ENCODE data around the gene ANKRD33B. TPM values are rescaled to one million over a fixed set of nuclear protein-coding genes. Genes with fewer than 3 reads are reported as not detected.
"Not testable (repeated sequence)": the region's sequence is repeated elsewhere in the genome, so short reads cannot be mapped to it uniquely, and the experiment has no call there.

The ANKRD33B gene
- total RNA-seq, 2 donors from 2014 or later = 10.9 to 18.9 TPM

DNA sequence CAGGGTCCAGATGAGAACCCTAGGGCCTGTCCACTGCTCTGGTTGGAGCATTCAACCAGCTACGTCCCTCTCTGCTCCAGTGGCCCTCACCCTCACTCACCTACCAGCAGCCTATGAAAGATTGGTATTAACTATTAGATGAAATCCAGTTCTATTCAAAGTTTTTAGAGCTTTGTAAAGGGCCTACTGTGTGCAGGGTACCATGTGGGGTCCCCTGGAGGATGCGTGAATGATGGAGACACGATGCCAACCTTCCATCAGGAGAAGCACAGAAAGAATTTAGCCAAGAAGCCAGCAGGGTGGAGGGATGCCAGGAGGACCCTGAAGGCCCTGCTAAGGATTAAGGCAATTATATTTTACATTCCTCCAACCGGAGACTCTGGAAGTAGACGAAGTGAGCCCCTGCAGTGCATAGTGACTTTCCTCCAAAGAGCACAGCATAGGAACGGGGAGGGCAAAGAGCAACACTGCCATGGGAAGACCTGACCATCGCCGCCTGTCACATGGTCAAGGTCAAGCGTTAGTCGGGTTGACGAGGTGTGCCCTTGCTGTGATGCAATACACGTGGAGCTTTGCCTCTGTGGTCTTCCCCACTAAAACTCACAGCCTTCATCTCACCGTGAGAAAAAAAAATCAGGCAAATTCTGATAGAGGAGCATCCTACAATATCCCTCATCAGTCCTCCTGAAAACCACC lies 22.8 kb upstream of the ANKRD33B start:
- no peaks in the 10 kb centered on the region for H3K9me3 Mint-ChIP-seq
- H3K27me3 Mint-ChIP-seq = peaks cover 17 to 19% of the 10 kb centered on the region in 2 donors
- no peak for DNase-seq (ENCODE audit: low spot score)
- peaks cover 15% of the 10 kb centered on the region in 2 donors for H3K4me1 Mint-ChIP-seq (ENCODE audit: low read depth in 2 of 2)
- no peak overlapping the region for H3K4me3 Mint-ChIP-seq
- no peaks in the 10 kb centered on the region for H3K36me3 Mint-ChIP-seq
- no peak overlapping the region for H3K27ac Mint-ChIP-seq
- no peak for ATAC-seq

- Mint-ChIP-seq H3K4me3 (no peak overlapping the region), H3K4me1 (ENCODE audit: low read depth in 2 of 2) (peaks cover 8 to 12% of the 10 kb centered on the region in 2 donors), H3K27me3 (peaks cover 16 to 21% of the 10 kb centered on the region in 2 donors), H3K27ac (no peak overlapping the region), H3K36me3 (no peaks in the 10 kb centered on the region), H3K9me3 (no peaks in the 10 kb centered on the region)
- no peak for ATAC-seq
- no peak for DNase-seq (ENCODE audit: low spot score)
Measured at GRCh38 chr5:10542055-10542550, 21.8 kb upstream of the ANKRD33B start.

- Mint-ChIP-seq H3K9me3 (no peaks in the 10 kb centered on the region), H3K36me3 (no peaks in the 10 kb centered on the region), H3K27me3 (peaks cover 12 to 21% of the 10 kb centered on the region in 2 donors), H3K27ac (no peak overlapping the region), H3K4me1 (ENCODE audit: low read depth in 2 of 2) (no peaks in the 10 kb centered on the region), H3K4me3 (no peak overlapping the region)
- DNase-seq (ENCODE audit: low spot score) (no peak), ATAC-seq (no peak)
Measured at GRCh38 chr5:10543585-10544040, 20.3 kb upstream of the ANKRD33B start.

- H3K36me3 Mint-ChIP-seq = no peaks in the 10 kb centered on the region
- H3K4me3 Mint-ChIP-seq = no peak overlapping the region
- DNase-seq (ENCODE audit: low spot score) = no peak
- H3K27ac Mint-ChIP-seq = no peak overlapping the region
- H3K4me1 Mint-ChIP-seq (ENCODE audit: low read depth in 2 of 2) = no peaks in the 10 kb centered on the region
- H3K9me3 Mint-ChIP-seq = no peaks in the 10 kb centered on the region
- ATAC-seq = no peak
- peaks cover 12 to 21% of the 10 kb centered on the region in 2 donors for H3K27me3 Mint-ChIP-seq
Measured at GRCh38 chr5:10545084-10545483, 18.8 kb upstream of the ANKRD33B start.

DNA sequence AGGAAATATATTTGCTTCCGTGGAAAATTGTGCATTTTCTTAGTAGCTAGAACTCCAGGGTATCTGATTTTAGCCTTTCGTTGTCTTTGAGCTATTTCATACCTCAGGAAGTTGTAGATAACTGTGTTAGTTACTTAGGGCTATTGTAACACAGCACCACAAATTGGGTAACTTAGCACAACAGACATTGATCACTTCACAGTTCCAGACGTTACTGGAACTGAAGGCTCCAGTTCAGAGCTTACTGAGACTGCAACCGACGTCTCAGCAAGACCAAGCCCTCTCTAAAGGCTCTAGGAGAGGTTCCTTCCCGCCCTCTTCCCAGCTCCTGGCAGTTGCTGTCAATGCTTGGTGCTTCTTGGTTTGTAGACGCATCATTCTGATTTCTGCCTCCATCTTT lies 17.7 kb upstream of the ANKRD33B start:
- ATAC-seq = no peak
- H3K4me3 Mint-ChIP-seq = no peak overlapping the region
- no peaks in the 10 kb centered on the region for H3K4me1 Mint-ChIP-seq (ENCODE audit: low read depth in 2 of 2)
- H3K27ac Mint-ChIP-seq = no peak overlapping the region
- DNase-seq (ENCODE audit: low spot score) = no peak
- no peaks in the 10 kb centered on the region for H3K36me3 Mint-ChIP-seq
- H3K27me3 Mint-ChIP-seq = peaks cover 7 to 21% of the 10 kb centered on the region in 2 donors
- no peaks in the 10 kb centered on the region for H3K9me3 Mint-ChIP-seq

- Mint-ChIP-seq H3K36me3 (no peaks in the 10 kb centered on the region), H3K4me3 (no peak overlapping the region), H3K27ac (no peak overlapping the region), H3K4me1 (ENCODE audit: low read depth in 2 of 2) (peaks cover 13 to 14% of the 10 kb centered on the region in 2 donors), H3K27me3 (peaks cover 5 to 12% of the 10 kb centered on the region in 2 donors), H3K9me3 (no peaks in the 10 kb centered on the region)
- no peak for DNase-seq (ENCODE audit: low spot score)
- ATAC-seq = no peak
Measured at GRCh38 chr5:10548418-10549122, 15.3 kb upstream of the ANKRD33B start.

DNA sequence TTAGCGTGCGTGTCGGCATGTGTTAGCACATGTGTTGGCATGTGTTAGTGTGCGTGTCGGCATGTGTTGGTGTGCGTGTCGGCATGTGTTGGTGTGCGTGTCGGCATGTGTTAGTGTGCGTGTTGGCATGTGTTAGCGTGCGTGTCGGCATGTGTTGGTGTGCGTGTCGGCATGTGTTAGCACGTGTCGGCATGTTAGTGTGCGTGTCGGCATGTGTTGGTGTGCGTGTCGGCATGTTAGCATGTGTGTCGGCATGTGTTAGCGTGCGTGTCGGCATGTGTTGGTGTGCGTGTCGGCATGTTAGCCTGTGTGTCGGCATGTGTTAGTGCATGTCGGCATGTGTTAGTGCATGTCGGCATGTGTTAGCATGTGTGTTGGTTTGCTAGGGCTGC lies 14.8 kb upstream of the ANKRD33B start:
- peaks cover 13 to 17% of the 10 kb centered on the region in 2 donors for H3K4me1 Mint-ChIP-seq (ENCODE audit: low read depth in 2 of 2)
- ATAC-seq; H3K27ac Mint-ChIP-seq; H3K9me3 Mint-ChIP-seq; H3K4me3 Mint-ChIP-seq; DNase-seq (ENCODE audit: low spot score); H3K36me3 Mint-ChIP-seq: not testable (repeated sequence)
- peaks cover 6 to 12% of the 10 kb centered on the region in 2 donors for H3K27me3 Mint-ChIP-seq

GRCh38 chr5:10550222-10550995 lies 13.5 kb upstream of the ANKRD33B start:
- Mint-ChIP-seq H3K4me1 (ENCODE audit: low read depth in 2 of 2) (peaks cover 13 to 17% of the 10 kb centered on the region in 2 donors), H3K4me3 (no peak overlapping the region), H3K27ac (no peak overlapping the region), H3K27me3 (peaks cover 10 to 15% of the 10 kb centered on the region in 2 donors), H3K9me3 (no peaks in the 10 kb centered on the region), H3K36me3 (no peaks in the 10 kb centered on the region)
- no peak for DNase-seq (ENCODE audit: low spot score)
- ATAC-seq = no peak

DNA sequence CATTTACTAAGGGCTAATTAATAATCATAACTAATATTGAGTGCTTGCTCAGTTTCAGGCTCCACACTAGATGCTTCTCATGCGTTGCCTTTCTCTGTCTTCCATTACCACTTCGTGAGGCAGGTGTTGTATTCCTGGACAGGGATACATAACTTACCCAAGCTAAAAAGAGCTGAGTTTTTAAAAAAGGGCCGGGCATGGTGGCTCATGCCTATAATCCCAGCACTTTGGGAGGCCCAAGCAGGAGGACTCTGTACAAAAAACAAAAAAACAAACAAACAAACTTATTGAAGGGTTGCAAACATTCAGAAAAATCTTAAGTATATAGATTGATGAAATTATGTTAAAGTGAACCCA lies 12.1 kb upstream of the ANKRD33B start:
- peaks cover 13 to 17% of the 10 kb centered on the region in 2 donors for H3K4me1 Mint-ChIP-seq (ENCODE audit: low read depth in 2 of 2)
- DNase-seq (ENCODE audit: low spot score) (no peak), ATAC-seq (no peak)
- H3K9me3 Mint-ChIP-seq = no peaks in the 10 kb centered on the region
- no peak overlapping the region for H3K27ac Mint-ChIP-seq
- H3K27me3 Mint-ChIP-seq = peaks cover 15 to 18% of the 10 kb centered on the region in 2 donors
- H3K4me3 Mint-ChIP-seq = no peak overlapping the region
- H3K36me3 Mint-ChIP-seq = no peaks in the 10 kb centered on the region

- Mint-ChIP-seq H3K9me3 (no peaks in the 10 kb centered on the region), H3K4me1 (ENCODE audit: low read depth in 2 of 2) (peaks cover 13 to 17% of the 10 kb centered on the region in 2 donors), H3K27me3 (peaks cover 18 to 21% of the 10 kb centered on the region in 2 donors), H3K36me3 (no peaks in the 10 kb centered on the region), H3K27ac (peak overlapping the region in 1 of 2 donors; percentile 27), H3K4me3 (no peak overlapping the region)
- DNase-seq (ENCODE audit: low spot score) (no peak), ATAC-seq (peak; percentile 57 to 64)
Measured at GRCh38 chr5:10552183-10553143, 11.4 kb upstream of the ANKRD33B start.

DNA sequence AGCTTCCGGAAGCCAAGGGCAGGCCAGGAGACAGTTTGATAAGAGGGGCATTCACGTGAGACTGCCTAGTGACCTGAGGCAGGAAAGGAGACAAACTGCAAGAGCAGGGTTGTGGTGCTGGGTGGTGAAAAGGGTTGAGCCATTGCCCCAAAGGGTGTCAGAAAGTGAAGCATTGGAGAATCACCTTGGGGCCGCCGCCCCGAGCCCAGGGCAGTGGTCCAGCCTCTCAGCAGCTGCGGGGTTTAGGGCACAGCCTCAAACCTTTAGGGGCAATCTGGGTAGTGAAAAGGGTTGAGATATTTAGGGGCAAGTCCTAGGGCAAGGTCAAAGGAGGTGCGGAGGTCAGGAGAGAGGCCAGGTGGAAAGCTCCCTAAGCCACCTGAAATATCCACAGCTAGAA lies 10.4 kb upstream of the ANKRD33B start:
- Mint-ChIP-seq H3K4me3 (no peak overlapping the region), H3K4me1 (ENCODE audit: low read depth in 2 of 2) (peaks cover 13 to 17% of the 10 kb centered on the region in 2 donors), H3K36me3 (no peaks in the 10 kb centered on the region), H3K27ac (peak overlapping the region; percentile 27 to 51), H3K27me3 (peaks cover 16 to 21% of the 10 kb centered on the region in 2 donors), H3K9me3 (no peaks in the 10 kb centered on the region)
- no peak for DNase-seq (ENCODE audit: low spot score)
- ATAC-seq = no peak

DNA sequence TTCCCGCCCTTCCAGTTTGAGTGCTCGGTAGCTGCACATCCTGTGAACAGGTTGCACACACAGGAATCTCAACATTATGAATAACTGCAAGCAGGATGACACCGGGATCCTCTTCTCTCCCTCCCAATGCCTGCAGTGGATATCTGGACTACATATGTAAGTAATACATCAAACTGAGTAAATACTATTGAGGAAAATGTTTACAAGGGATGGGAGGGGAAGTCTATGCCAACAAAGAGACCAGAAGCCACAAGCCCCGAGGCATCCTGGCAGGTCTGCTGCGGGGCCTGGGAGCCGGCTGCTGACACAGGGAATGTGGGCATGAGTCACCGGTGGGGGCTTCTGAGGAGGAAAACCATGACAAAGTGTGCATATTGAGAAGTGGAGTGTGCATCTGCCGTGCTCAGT lies 8.6 kb upstream of the ANKRD33B start:
- Mint-ChIP-seq H3K9me3 (no peaks in the 10 kb centered on the region), H3K27me3 (peaks cover 16 to 27% of the 10 kb centered on the region in 2 donors), H3K27ac (no peak overlapping the region), H3K4me3 (no peak overlapping the region), H3K4me1 (ENCODE audit: low read depth in 2 of 2) (peaks cover 13 to 17% of the 10 kb centered on the region in 2 donors), H3K36me3 (no peaks in the 10 kb centered on the region)
- ATAC-seq (no peak), DNase-seq (ENCODE audit: low spot score) (no peak)

Measured in natural killer cell treated with Interleukin-12 subunit alpha and Interleukin-12 subunit beta and Interleukin-15 and Interleukin-18, amount 100 ng/mL, for 72 hours (primary cell).